Measurements from ENCODE around the gene SF1.

Gene SF1

DNA sequence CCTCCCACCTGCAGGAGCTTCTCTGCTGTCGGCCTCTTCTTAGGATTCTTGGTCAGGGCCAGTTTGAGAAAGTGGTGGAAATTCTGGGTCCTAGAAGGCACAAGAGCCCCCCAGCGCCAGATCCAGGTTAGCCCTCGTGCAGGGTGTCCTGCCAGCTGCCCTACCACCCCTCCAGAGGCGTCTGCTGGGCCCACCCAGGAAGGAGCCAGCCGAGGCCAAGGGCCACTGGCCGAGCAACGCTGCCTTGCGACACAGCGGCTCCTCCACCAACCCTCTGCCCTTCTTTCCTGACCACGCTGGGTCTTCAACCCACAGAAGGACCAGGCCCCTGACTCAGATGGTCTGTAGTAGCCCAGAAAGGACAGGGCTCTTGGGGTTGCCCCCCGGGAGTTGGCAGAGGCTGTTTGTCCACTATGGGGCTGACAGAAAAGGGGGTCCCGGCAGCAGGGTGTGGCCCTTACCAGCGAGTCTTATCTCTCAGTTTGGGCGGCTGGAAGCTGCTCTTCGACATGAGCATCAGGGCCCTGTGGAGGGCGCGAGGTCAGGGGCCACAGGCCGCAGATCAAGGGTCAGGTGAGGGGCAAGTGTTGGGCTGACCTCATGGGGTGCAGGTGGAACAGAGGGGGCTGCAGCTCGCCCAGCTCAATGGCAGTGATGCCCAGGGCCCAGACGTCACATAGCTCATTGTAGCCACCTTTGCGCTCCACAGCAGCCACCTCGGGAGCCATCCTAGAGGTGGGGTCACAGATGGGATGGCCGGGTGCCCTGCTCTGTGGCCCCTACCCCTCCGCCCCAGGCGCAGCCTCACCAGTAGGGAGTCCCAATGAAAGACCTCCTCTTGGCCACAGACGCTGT lies 22.2 kb upstream of the SF1 start:
- Histone ChIP-seq H3K27ac (replicated peaks) (peak overlapping the region; percentile 85; the same call in 1 of the 2 replicates), H3K4me3 (replicated peaks; ENCODE audit: insufficient read depth, low read length) (no peak overlapping the region), H3K27me3 (ENCODE audit: insufficient read depth, poor library complexity, severe bottlenecking) (no peaks in the 10 kb centered on the region)
- no peak for DNase-seq (ENCODE audit: low read depth in 1 of 2, low spot score in 1 of 2)
- TF ChIP-seq, protein P1, sequence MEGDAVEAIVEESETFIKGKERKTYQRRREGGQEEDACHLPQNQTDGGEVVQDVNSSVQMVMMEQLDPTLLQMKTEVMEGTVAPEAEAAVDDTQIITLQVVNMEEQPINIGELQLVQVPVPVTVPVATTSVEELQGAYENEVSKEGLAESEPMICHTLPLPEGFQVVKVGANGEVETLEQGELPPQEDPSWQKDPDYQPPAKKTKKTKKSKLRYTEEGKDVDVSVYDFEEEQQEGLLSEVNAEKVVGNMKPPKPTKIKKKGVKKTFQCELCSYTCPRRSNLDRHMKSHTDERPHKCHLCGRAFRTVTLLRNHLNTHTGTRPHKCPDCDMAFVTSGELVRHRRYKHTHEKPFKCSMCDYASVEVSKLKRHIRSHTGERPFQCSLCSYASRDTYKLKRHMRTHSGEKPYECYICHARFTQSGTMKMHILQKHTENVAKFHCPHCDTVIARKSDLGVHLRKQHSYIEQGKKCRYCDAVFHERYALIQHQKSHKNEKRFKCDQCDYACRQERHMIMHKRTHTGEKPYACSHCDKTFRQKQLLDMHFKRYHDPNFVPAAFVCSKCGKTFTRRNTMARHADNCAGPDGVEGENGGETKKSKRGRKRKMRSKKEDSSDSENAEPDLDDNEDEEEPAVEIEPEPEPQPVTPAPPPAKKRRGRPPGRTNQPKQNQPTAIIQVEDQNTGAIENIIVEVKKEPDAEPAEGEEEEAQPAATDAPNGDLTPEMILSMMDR (IDR thresholded peaks at IDR 0.05; ENCODE audit: insufficient read depth, low read length): no peak
- TF ChIP-seq GABPA (IDR thresholded peaks at IDR 0.05; ENCODE audit: low read depth) (no peak), SPI1 (IDR thresholded peaks at IDR 0.05; ENCODE audit: borderline replicate concordance, low read depth) (no peak), POLR2AphosphoS5 (IDR thresholded peaks at IDR 0.05; ENCODE audit: low read depth) (no peak)
- TF ChIP-seq, protein P2, sequence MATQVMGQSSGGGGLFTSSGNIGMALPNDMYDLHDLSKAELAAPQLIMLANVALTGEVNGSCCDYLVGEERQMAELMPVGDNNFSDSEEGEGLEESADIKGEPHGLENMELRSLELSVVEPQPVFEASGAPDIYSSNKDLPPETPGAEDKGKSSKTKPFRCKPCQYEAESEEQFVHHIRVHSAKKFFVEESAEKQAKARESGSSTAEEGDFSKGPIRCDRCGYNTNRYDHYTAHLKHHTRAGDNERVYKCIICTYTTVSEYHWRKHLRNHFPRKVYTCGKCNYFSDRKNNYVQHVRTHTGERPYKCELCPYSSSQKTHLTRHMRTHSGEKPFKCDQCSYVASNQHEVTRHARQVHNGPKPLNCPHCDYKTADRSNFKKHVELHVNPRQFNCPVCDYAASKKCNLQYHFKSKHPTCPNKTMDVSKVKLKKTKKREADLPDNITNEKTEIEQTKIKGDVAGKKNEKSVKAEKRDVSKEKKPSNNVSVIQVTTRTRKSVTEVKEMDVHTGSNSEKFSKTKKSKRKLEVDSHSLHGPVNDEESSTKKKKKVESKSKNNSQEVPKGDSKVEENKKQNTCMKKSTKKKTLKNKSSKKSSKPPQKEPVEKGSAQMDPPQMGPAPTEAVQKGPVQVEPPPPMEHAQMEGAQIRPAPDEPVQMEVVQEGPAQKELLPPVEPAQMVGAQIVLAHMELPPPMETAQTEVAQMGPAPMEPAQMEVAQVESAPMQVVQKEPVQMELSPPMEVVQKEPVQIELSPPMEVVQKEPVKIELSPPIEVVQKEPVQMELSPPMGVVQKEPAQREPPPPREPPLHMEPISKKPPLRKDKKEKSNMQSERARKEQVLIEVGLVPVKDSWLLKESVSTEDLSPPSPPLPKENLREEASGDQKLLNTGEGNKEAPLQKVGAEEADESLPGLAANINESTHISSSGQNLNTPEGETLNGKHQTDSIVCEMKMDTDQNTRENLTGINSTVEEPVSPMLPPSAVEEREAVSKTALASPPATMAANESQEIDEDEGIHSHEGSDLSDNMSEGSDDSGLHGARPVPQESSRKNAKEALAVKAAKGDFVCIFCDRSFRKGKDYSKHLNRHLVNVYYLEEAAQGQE (IDR thresholded peaks at IDR 0.05; ENCODE audit: insufficient replicate concordance, low read depth): no peak

DNA sequence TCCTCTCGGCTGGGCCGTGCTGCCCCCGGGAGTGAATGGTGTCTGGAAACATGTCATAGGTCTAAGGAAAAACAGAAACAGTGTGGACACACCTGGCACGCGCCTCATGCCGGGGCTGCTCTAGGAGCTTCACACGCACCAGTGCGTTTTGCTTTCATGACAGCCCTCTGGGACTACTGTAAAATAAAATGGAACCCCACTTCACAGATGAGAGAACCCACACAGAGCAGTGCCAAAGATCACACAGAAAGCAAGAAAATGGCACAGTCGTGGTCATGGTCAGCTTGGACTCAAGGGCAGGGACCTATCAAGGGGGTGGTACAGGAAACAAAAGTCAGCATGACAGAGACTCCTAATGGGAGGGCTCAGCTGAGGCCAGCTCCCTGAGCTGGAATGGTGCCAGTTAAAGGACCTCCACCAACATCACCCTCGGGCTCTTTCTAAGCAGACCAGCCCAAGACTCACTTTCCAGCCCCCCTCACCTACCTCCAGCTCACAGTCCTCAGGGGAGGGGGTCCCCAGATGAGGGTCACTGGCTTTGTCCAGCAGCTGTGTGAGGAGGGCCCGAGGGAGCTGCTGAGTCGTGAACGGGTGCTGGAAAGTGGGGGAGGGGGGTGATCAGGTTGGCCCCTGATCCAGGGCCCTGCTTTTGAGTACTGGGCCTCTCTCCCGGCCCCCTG lies 21.4 kb upstream of the SF1 start:
- TF ChIP-seq, protein P1 (IDR thresholded peaks at IDR 0.05; ENCODE audit: insufficient read depth, low read length): no peak
- TF ChIP-seq, protein P2 (IDR thresholded peaks at IDR 0.05; ENCODE audit: insufficient replicate concordance, low read depth): no peak
- TF ChIP-seq SPI1 (IDR thresholded peaks at IDR 0.05; ENCODE audit: borderline replicate concordance, low read depth) (no peak), GABPA (IDR thresholded peaks at IDR 0.05; ENCODE audit: low read depth) (no peak), POLR2AphosphoS5 (IDR thresholded peaks at IDR 0.05; ENCODE audit: low read depth) (no peak)
- DNase-seq (ENCODE audit: low read depth in 1 of 2, low spot score in 1 of 2): no peak
- H3K27me3 ChIP-seq (ENCODE audit: insufficient read depth, poor library complexity, severe bottlenecking): no peaks in the 10 kb centered on the region
- no peak overlapping the region for H3K4me3 ChIP-seq (replicated peaks; ENCODE audit: insufficient read depth, low read length)
- H3K27ac ChIP-seq (replicated peaks): no peak overlapping the region

DNA sequence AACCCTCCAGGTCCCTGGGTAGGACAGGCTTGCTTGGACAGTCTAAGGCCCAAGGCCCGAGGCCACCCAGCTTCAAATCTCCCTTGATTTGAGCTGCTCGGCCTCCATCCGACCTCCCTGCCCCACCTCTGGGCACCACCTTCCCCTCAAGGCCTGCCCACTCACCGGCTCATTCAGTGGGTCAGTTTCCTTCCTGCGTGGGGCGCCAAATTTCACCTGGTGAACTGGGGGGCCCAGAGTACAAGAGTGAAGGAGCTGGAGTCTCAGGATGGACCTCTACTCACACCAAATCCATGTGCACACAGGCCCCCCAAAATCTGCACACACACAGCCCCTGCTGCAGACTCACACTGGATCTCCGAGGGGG lies 20.9 kb upstream of the SF1 start:
- TF ChIP-seq, protein P2 (IDR thresholded peaks at IDR 0.05; ENCODE audit: insufficient replicate concordance, low read depth): no peak
- TF ChIP-seq SPI1 (IDR thresholded peaks at IDR 0.05; ENCODE audit: borderline replicate concordance, low read depth) (no peak), GABPA (IDR thresholded peaks at IDR 0.05; ENCODE audit: low read depth) (no peak), POLR2AphosphoS5 (IDR thresholded peaks at IDR 0.05; ENCODE audit: low read depth) (no peak)
- TF ChIP-seq, protein P1 (IDR thresholded peaks at IDR 0.05; ENCODE audit: insufficient read depth, low read length): no peak

More for the DNA sequence above, 20.9 kb upstream of the SF1 start:
- DNase-seq (ENCODE audit: low read depth in 1 of 2, low spot score in 1 of 2): no peak
- Histone ChIP-seq H3K4me3 (replicated peaks; ENCODE audit: insufficient read depth, low read length) (no peak overlapping the region), H3K27me3 (ENCODE audit: insufficient read depth, poor library complexity, severe bottlenecking) (no peaks in the 10 kb centered on the region), H3K27ac (replicated peaks) (no peak overlapping the region)

Measured in HL-60 (cell line).